GM12878 (cell line): ENCODE data around the gene HBQ1. TPM values are rescaled to one million over a fixed set of nuclear protein-coding genes. Genes with fewer than 3 reads are reported as not detected.
"Not testable (repeated sequence)": the region's sequence is repeated elsewhere in the genome, so short reads cannot be mapped to it uniquely, and the experiment has no call there.

Experiments used
- ATAC-seq: fragments of 200-7000 bp; cut with Tn5 transposase; 3 replicates; pipeline ENCODE4 v1.9.1; 2020; ENCODE audit warnings: mild to moderate bottlenecking, moderate library complexity
- BruUV-seq: library from RNA; stranded (reverse); fragments of 400-500 nt; replicated peaks from 2 replicates; lab custom pipeline; 2021; lab: Mats Ljungman, UMichigan
- CTCF ChIA-PET: fragments of 300-600 bp; sonication (Branson Sonifier 250); formaldehyde crosslinking; extraction: SDS; loops from one replicate; lab custom pipeline; 2021; ENCODE audit warnings: inconsistent platforms; lab: Yijun Ruan, JAX
- POLR2A ChIA-PET: fragments of 350-600 bp; formaldehyde crosslinking; extraction: SDS; loops from one replicate; lab custom pipeline; 2021; ENCODE audit warnings: inconsistent platforms; lab: Charles Lee
- RAD21 ChIA-PET: fragments of 300-600 bp; sonication (Branson Sonifier 250); formaldehyde crosslinking; loops from one replicate; lab custom pipeline; 2023; ENCODE audit warnings: antibody characterized with exemption; ENCODE audit not compliant: unreplicated experiment; lab: Charles Lee
- SMC1A ChIA-PET: fragments of 300-600 bp; sonication (Branson Sonifier 250); formaldehyde crosslinking; loops from one replicate; lab custom pipeline; 2023; ENCODE audit not compliant: unreplicated experiment, uncharacterized antibody; lab: Charles Lee
- DNase-seq: peaks from one replicate; pipeline ENCODE4 v3.0.0-alpha.2; 2011; ENCODE audit warnings: low read depth, low spot score
- FAIRE-seq: peaks from 3 replicates; lab custom pipeline; 2011; peaks lifted over from hg19 to GRCh38; lab: Jason Lieb, UNC
- H2AFZ ChIP-seq: 2 replicates; pipeline ENCODE4 v1.6.0; 2011; ENCODE audit warnings: low read depth, low read length, control low read depth; ENCODE audit not compliant: control insufficient read depth
- H3K27ac ChIP-seq: 2 replicates; pipeline ENCODE4 v1.5.1; 2011; ENCODE audit warnings: control low read depth; ENCODE audit not compliant: control insufficient read depth, insufficient read depth
- H3K27me3 ChIP-seq, 2 experiments: replicated peaks in 1 of 2; 2 replicates each; pipeline versions ENCODE4 v1.6.0 to v1.6.1; 2011; ENCODE audit warnings: low read length in 1 of 2; ENCODE audit not compliant: control insufficient read depth in 2 of 2, insufficient read depth in 2 of 2
- H3K36me3 ChIP-seq, 2 experiments: 2 replicates each; pipeline ENCODE4 v1.5.1; 2011; ENCODE audit warnings: low read length in 1 of 2; ENCODE audit not compliant: control insufficient read depth in 2 of 2, insufficient read depth in 2 of 2
- H3K4me1 ChIP-seq: 2 replicates; pipeline ENCODE4 v1.6.1; 2011; ENCODE audit warnings: mild to moderate bottlenecking, low read length, moderate library complexity, mixed read lengths; ENCODE audit not compliant: control insufficient read depth, insufficient read depth
- H3K4me2 ChIP-seq: 2 replicates; pipeline ENCODE4 v1.6.0; 2011; ENCODE audit warnings: control low read depth; ENCODE audit not compliant: control insufficient read depth, insufficient read depth
- H3K4me3 ChIP-seq: fragments of 200-600 bp; sonication (generic); 2 replicates; pipeline ENCODE4 v1.5.1; 2016
- H3K79me2 ChIP-seq: 2 replicates; pipeline ENCODE4 v1.6.0; 2011; ENCODE audit warnings: low read length; ENCODE audit not compliant: control insufficient read depth, insufficient read depth
- H3K9ac ChIP-seq: 2 replicates; pipeline ENCODE4 v1.8.0; 2011; ENCODE audit warnings: low read length, control low read depth, mixed read lengths; ENCODE audit not compliant: control insufficient read depth, insufficient read depth
- H3K9me3 ChIP-seq: replicated peaks from 3 replicates; pipeline ENCODE4 v1.5.1; 2011; ENCODE audit warnings: mild to moderate bottlenecking, low read length; ENCODE audit not compliant: control insufficient read depth, insufficient read depth
- H4K20me1 ChIP-seq: 2 replicates; pipeline ENCODE4 v1.6.0; 2011; ENCODE audit not compliant: control insufficient read depth, insufficient read depth
- WGBS: methylation state at CpG from one replicate; pipeline ENCODE4 v1.1.6; 2016; ENCODE audit warnings: low lambda C conversion rate; ENCODE audit not compliant: insufficient replicate concordance, insufficient coverage; ENCODE audit errors: missing lambda C conversion rate; 5-methylcytosine and 5-hydroxymethylcytosine counted together
- in situ Hi-C: fragments of 300-500 bp; cut with MboI; formaldehyde crosslinking; loops from 9 replicates; pipeline ENCODE4 v1.14.3; 2018; ENCODE audit warnings: mixed read lengths
- intact Hi-C: fragments of 100-400 bp; cut with micrococcal nuclease; formaldehyde crosslinking; loops from one replicate; pipeline ENCODE4 v1.14.2; 2022; ENCODE audit not compliant: unreplicated experiment
- polyA plus RNA-seq, 11 experiments: library from polyadenylated mRNA; depleted of rRNA in 4 of 11; unstranded in 6 of 11; stranded (reverse) in 5 of 11; fragments of >200 nt; fragmentation: Nextera tagmentation in 4 of 11; fragmentation: Illumina TruSeq in 1 of 11; extraction: Ambion mirVana in 4 of 11; extraction: Trizol in 1 of 11; gene quantifications; 1 replicate in 1 of 11; 2 replicates in 10 of 11; pipeline versions ENCODE4 v1.2.1 to v1.2.3, GENCODE V29; 2011 to 2016; ENCODE audit warnings: inconsistent platforms in 2 of 11, missing spikeins in 2 of 11, low read depth in 1 of 11
- total RNA-seq, 4 experiments: library from RNA; depleted of rRNA in 3 of 4; stranded (reverse); fragments of >200 nt in 3 of 4; fragmentation: Illumina TruSeq in 1 of 4; extraction: Trizol in 1 of 4; gene quantifications; 2 replicates each; pipeline versions ENCODE4 v1.2.1 to v1.2.3, GENCODE V29; 2013 to 2021

HBQ1 gene
- total and polyA plus RNA-seq, 10 of the 15 experiments (the other 5 are each of a cell fraction or from before 2014, with no cell fraction given) = not detected

- H3K79me2 ChIP-seq, H3K4me1 ChIP-seq, H4K20me1 ChIP-seq, H3K4me2 ChIP-seq, CTCF ChIA-PET, SMC1A ChIA-PET, intact Hi-C loops, H2AFZ ChIP-seq, in situ Hi-C loops, H3K4me3 ChIP-seq, H3K9me3 ChIP-seq, DNase-seq, H3K36me3 ChIP-seq, POLR2A ChIA-PET, H3K27ac ChIP-seq, H3K9ac ChIP-seq, FAIRE-seq, RAD21 ChIA-PET, BruUV-seq: not testable (repeated sequence)
- ATAC-seq = peak; percentile 50
- H3K27me3 ChIP-seq = peaks cover 9 to 24% of the 10 kb centered on the region in 2 experiments
- WGBS = 65% methylated on average over 3 of the region's 3 CpGs
These were observed 16.6 kb upstream of the HBQ1 start for GRCh38 chr16:163696-164095.

GRCh38 chr16:164134-164823 is 16.0 kb upstream of the HBQ1 start:
- H3K4me2 ChIP-seq, DNase-seq, SMC1A ChIA-PET, POLR2A ChIA-PET, H2AFZ ChIP-seq, H3K4me3 ChIP-seq, H3K79me2 ChIP-seq, BruUV-seq, RAD21 ChIA-PET, H3K9me3 ChIP-seq, H4K20me1 ChIP-seq, in situ Hi-C loops, intact Hi-C loops, CTCF ChIA-PET, H3K36me3 ChIP-seq, H3K9ac ChIP-seq, H3K27ac ChIP-seq, H3K4me1 ChIP-seq: not testable (repeated sequence)
- ATAC-seq = peak; percentile 26
- WGBS = no CpG with 5 or more reads among the region's 80 CpGs
- H3K27me3 ChIP-seq = peaks cover 9 to 24% of the 10 kb centered on the region in 2 experiments
- peak; percentile 52 for FAIRE-seq
